Stomach (tissue), 4 donors: Measurements from ENCODE around the gene BIN1.

Experiments
- CTCF ChIP-seq, 7 experiments: fragments of 450-650 bp in 4 of 7; fragments of 200-600 bp in 3 of 7; sonication (generic) in 3 of 7; IDR thresholded peaks; one replicate each; pipeline ENCODE4 v1.5.1; 2016 to 2019; ENCODE audit warnings: antibody characterized with exemption in 7 of 7, control low read depth in 2 of 7, mild to moderate bottlenecking in 1 of 7
- EP300 ChIP-seq: sonication (generic); formaldehyde crosslinking; IDR thresholded peaks from one replicate; pipeline ENCODE4 v1.6.1; 2017; ENCODE audit warnings: antibody characterized with exemption
- POLR2A ChIP-seq, 4 donors: fragments of 450-650 bp; IDR thresholded peaks; one replicate each; pipeline ENCODE4 v1.6.1; 2016; ENCODE audit warnings: antibody characterized with exemption in 4 of 4, control low read depth in 2 of 4, mild to moderate bottlenecking in 1 of 4, moderate library complexity in 1 of 4
- POLR2AphosphoS5 ChIP-seq, 3 donors: sonication (generic); formaldehyde crosslinking; IDR thresholded peaks; one replicate each; pipeline ENCODE4 v1.6.1; 2016; ENCODE audit warnings: antibody characterized with exemption in 3 of 3

GRCh38 chr2:126998486-126998885, 108.5 kb downstream of the BIN1 start:
- TF ChIP-seq CTCF (IDR thresholded peaks at IDR 0.05) (peak in 1 of 7 experiments; percentile 4), POLR2A (IDR thresholded peaks at IDR 0.05) (no peak), POLR2AphosphoS5 (IDR thresholded peaks at IDR 0.05) (no peak), EP300 (no peak)
